Hepatocyte (in vitro differentiated cells): Measurements from ENCODE around the gene PIK3CG. TPM values are rescaled to one million over a fixed set of nuclear protein-coding genes. Genes with fewer than 3 reads are reported as not detected.

ENCODE experiments used
- DNase-seq: peaks from one replicate; pipeline ENCODE4 v3.0.0-alpha.2; 2016; ENCODE audit warnings: low spot score
- H2AFZ ChIP-seq: fragments of 200-600 bp; sonication (generic); 2 replicates; pipeline ENCODE4 v1.6.0; 2016; ENCODE audit warnings: antibody characterized with exemption, mild to moderate bottlenecking
- H3K27ac ChIP-seq: fragments of 200-600 bp; sonication (generic); 2 replicates; pipeline ENCODE4 v1.5.1; 2016; ENCODE audit warnings: mild to moderate bottlenecking
- H3K27me3 ChIP-seq: fragments of 200-600 bp; sonication (generic); 2 replicates; pipeline ENCODE4 v1.6.1; 2016
- H3K36me3 ChIP-seq: fragments of 200-600 bp; sonication (generic); replicated peaks from 2 replicates; pipeline ENCODE4 v1.5.1; 2016; ENCODE audit warnings: low read depth; ENCODE audit not compliant: insufficient read depth
- H3K4me1 ChIP-seq: fragments of 200-600 bp; sonication (generic); 2 replicates; pipeline ENCODE4 v1.5.1; 2016; ENCODE audit warnings: mild to moderate bottlenecking, moderate library complexity; ENCODE audit not compliant: insufficient read depth
- H3K4me2 ChIP-seq: fragments of 200-600 bp; sonication (generic); 2 replicates; pipeline ENCODE4 v1.6.0; 2016
- H3K4me3 ChIP-seq: fragments of 200-600 bp; sonication (generic); 2 replicates; pipeline ENCODE4 v1.5.1; 2016; ENCODE audit warnings: mild to moderate bottlenecking
- H3K79me2 ChIP-seq: fragments of 200-600 bp; sonication (generic); 2 replicates; pipeline ENCODE4 v1.6.0; 2017; ENCODE audit warnings: mild to moderate bottlenecking
- H3K9me2 ChIP-seq: fragments of 200-600 bp; sonication (generic); replicated peaks from 2 replicates; pipeline ENCODE4 v1.6.0; 2017; ENCODE audit warnings: mild to moderate bottlenecking; ENCODE audit not compliant: insufficient read depth
- H3K9me3 ChIP-seq: fragments of 200-600 bp; sonication (generic); 2 replicates; pipeline ENCODE4 v1.5.1; 2016; ENCODE audit warnings: low read depth, mild to moderate bottlenecking
- H4K20me1 ChIP-seq: fragments of 200-600 bp; sonication (generic); 2 replicates; pipeline ENCODE4 v1.6.0; 2016; ENCODE audit warnings: mild to moderate bottlenecking; ENCODE audit not compliant: insufficient read depth, poor library complexity, severe bottlenecking
- EZH2 ChIP-seq: fragments of 200-600 bp; sonication (generic); IDR thresholded peaks from 2 replicates; pipeline ENCODE4 v1.6.1; 2016; ENCODE audit warnings: antibody characterized with exemption, mild to moderate bottlenecking, borderline replicate concordance
- EZH2phosphoT487 ChIP-seq: fragments of 200-600 bp; sonication (generic); IDR thresholded peaks from one replicate; pipeline ENCODE4 v1.6.1; 2018; ENCODE audit warnings: antibody characterized with exemption, mild to moderate bottlenecking, low read depth, moderate library complexity; ENCODE audit not compliant: unreplicated experiment, severe bottlenecking
- WGBS: methylation state at CpG from one replicate; pipeline ENCODE4 v1.1.6; 2016; ENCODE audit warnings: low lambda C conversion rate; ENCODE audit errors: missing lambda C conversion rate; 5-methylcytosine and 5-hydroxymethylcytosine counted together
- polyA plus RNA-seq: library from polyadenylated mRNA; unstranded; fragments of >200 nt; fragmentation: Nextera tagmentation; extraction: Ambion mirVana; gene quantifications from 2 replicates; pipeline ENCODE4 v1.2.1, GENCODE V29; 2016
- total RNA-seq: library from RNA; depleted of rRNA; stranded (reverse); fragments of >200 nt; gene quantifications from 2 replicates; pipeline ENCODE4 v1.2.3, GENCODE V29; 2014
- TF ChIP-seq, protein P1 (sequence below): fragments of 200-600 bp; sonication (generic); IDR thresholded peaks from 2 replicates; pipeline ENCODE4 v1.5.1; 2016; ENCODE audit warnings: antibody characterized with exemption, mild to moderate bottlenecking; ENCODE audit not compliant: poor library complexity

Gene PIK3CG
- total RNA-seq = 0.03 and 0.04 TPM in 2 replicates
- 0.25 and 0.56 TPM in 2 replicates for polyA plus RNA-seq

DNA sequence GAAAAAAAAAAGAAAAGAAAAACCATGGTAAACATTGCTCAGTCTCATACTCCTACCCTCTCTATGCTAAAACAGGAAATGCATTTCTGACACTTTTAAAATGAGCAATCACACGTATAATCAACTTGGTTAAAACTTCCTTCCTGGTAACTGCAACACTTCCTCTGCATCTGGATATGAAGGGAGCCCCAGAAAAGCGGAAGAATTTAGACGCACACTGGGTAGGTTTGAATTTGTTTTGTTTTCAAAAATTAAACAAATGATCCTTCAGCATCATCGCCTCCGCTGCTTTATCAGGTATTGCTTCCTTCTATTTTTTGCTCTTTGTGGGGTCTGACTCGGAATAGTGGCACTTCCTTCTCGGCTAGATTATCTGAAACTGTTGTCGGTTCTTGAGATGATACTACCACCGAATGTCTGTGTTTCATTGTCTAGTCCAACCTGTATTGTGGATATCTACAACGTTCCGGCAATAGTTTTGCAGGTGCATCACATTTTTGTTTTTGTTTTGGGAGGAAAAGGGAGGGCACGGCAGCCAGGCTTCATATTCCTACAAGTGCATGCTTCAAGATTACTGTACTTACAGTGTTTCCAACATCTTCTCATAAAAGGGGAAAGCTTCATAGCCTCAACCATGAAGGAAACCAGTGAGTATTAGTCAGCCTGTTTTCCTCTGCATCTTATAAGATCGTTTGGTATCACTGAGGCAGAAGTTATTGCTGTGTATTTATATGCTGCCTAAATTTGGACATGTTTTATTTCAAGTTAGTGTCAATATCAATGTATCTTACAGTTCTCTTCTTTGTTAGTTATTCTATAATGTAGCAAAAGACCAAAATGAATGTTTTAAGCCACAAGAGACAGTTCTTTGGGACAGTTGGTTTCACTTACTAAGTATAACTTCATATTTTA, at the start of gene PIK3CG:
PIK3CG (plus strand) TSS at position 153 of the 912 bp plus-strand sequence. CDS start 2,280 bp downstream, outside the sequence.
- H3K9me3 ChIP-seq = no peaks in the 10 kb centered on the region
- H4K20me1 ChIP-seq = no peaks in the 10 kb centered on the region
- H3K36me3 ChIP-seq = no peaks in the 10 kb centered on the region
- H3K79me2 ChIP-seq = no peaks in the 10 kb centered on the region
- no peaks in the 10 kb centered on the region for H3K4me1 ChIP-seq
- H3K27ac ChIP-seq = no peak within 1 kb of the TSS
- H3K27me3 ChIP-seq = peaks cover 2% of the 10 kb centered on the region
- DNase-seq = no peak
- no peak within 1 kb of the TSS for H3K4me2 ChIP-seq
- no peaks in the 10 kb centered on the region for H3K9me2 ChIP-seq
- 84% methylated on average over 13 of the region's 13 CpGs for WGBS
- TF ChIP-seq EZH2 = no peak
- no peak within 1 kb of the TSS for H3K4me3 ChIP-seq
- no peak within 1 kb of the TSS for H2AFZ ChIP-seq

DNA sequence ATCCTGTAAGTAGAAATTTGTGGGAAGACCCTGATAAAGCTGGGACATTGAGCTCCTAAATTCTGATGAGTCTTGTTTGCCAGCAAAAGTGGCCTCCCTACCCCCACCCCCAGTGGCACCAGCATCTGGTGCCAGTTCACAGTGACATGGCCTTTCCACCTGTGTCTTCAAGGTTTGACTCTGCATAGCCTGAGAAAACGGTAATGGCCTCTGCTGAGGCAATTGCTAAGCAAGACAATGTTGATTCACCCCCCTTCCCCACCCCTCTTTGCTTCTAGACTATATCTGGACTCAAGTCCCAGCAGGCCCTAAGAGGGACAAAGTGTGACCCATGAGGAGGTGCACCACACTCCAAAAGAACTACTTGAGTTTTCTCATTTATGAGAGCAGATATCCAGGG, 48.0 kb upstream of the PIK3CG start:
- H2AFZ ChIP-seq = no peak overlapping the region
- H3K36me3 ChIP-seq = no peaks in the 10 kb centered on the region
- H3K4me1 ChIP-seq = no peaks in the 10 kb centered on the region
- no peak overlapping the region for H3K4me3 ChIP-seq
- H3K9me2 ChIP-seq = no peaks in the 10 kb centered on the region
- H3K79me2 ChIP-seq = no peaks in the 10 kb centered on the region
- no peaks in the 10 kb centered on the region for H4K20me1 ChIP-seq
- no peaks in the 10 kb centered on the region for H3K9me3 ChIP-seq
- 83% methylated on average over 1 of the region's 1 CpG for WGBS
- TF ChIP-seq EZH2 (no peak), EZH2phosphoT487 (no peak)
- TF ChIP-seq, protein P1, sequence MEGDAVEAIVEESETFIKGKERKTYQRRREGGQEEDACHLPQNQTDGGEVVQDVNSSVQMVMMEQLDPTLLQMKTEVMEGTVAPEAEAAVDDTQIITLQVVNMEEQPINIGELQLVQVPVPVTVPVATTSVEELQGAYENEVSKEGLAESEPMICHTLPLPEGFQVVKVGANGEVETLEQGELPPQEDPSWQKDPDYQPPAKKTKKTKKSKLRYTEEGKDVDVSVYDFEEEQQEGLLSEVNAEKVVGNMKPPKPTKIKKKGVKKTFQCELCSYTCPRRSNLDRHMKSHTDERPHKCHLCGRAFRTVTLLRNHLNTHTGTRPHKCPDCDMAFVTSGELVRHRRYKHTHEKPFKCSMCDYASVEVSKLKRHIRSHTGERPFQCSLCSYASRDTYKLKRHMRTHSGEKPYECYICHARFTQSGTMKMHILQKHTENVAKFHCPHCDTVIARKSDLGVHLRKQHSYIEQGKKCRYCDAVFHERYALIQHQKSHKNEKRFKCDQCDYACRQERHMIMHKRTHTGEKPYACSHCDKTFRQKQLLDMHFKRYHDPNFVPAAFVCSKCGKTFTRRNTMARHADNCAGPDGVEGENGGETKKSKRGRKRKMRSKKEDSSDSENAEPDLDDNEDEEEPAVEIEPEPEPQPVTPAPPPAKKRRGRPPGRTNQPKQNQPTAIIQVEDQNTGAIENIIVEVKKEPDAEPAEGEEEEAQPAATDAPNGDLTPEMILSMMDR = no peak
- H3K27ac ChIP-seq = no peak overlapping the region
- no peaks in the 10 kb centered on the region for H3K27me3 ChIP-seq
- DNase-seq = no peak
- H3K4me2 ChIP-seq = no peak overlapping the region

GRCh38 chr7:106818736-106819135, 46.3 kb upstream of the PIK3CG start:
- WGBS = 0% methylated on average over 1 of the region's 1 CpG
- TF ChIP-seq EZH2 = no peak
- TF ChIP-seq, protein P1 = no peak
- no peak for TF ChIP-seq EZH2phosphoT487
- no peaks in the 10 kb centered on the region for H4K20me1 ChIP-seq
- H3K9me3 ChIP-seq = no peaks in the 10 kb centered on the region
- no peaks in the 10 kb centered on the region for H3K36me3 ChIP-seq
- no peaks in the 10 kb centered on the region for H3K4me1 ChIP-seq
- H3K27me3 ChIP-seq = no peaks in the 10 kb centered on the region
- no peak overlapping the region for H3K4me2 ChIP-seq
- DNase-seq = no peak
- H3K9me2 ChIP-seq = no peaks in the 10 kb centered on the region
- no peak overlapping the region for H2AFZ ChIP-seq
- H3K4me3 ChIP-seq = no peak overlapping the region
- H3K79me2 ChIP-seq = no peaks in the 10 kb centered on the region
- no peak overlapping the region for H3K27ac ChIP-seq

GRCh38 chr7:106819546-106819945, 45.5 kb upstream of the PIK3CG start:
- Histone ChIP-seq H2AFZ (no peak overlapping the region), H3K36me3 (no peaks in the 10 kb centered on the region), H3K4me3 (no peak overlapping the region), H3K4me1 (no peaks in the 10 kb centered on the region), H3K27ac (no peak overlapping the region), H3K9me2 (no peaks in the 10 kb centered on the region), H4K20me1 (no peaks in the 10 kb centered on the region), H3K4me2 (no peak overlapping the region), H3K27me3 (no peaks in the 10 kb centered on the region), H3K79me2 (no peaks in the 10 kb centered on the region), H3K9me3 (no peaks in the 10 kb centered on the region)
- DNase-seq = no peak
- no peak for TF ChIP-seq EZH2phosphoT487
- no peak for TF ChIP-seq EZH2
- TF ChIP-seq, protein P1 = no peak
